Endothelial cell of umbilical vein (primary cell): ENCODE measurements around the gene FAM118B. TPM values are rescaled to one million over a fixed set of nuclear protein-coding genes. Genes with fewer than 3 reads are reported as not detected.

Experiments
- BruUV-seq: library from RNA; stranded (reverse); fragments of 400-500 nt; replicated peaks from 2 replicates; lab custom pipeline; 2021; lab: Mats Ljungman, UMichigan
- CTCF ChIA-PET: fragments of 300-600, 350-600 bp; sonication (Branson Sonifier 250); formaldehyde crosslinking; loops from one replicate; lab custom pipeline; 2021; ENCODE audit warnings: antibody characterized with exemption, inconsistent platforms; lab: Charles Lee
- POLR2A ChIA-PET: fragments of 300-600, 350-600 bp; sonication (Branson Sonifier 250); formaldehyde crosslinking; loops from one replicate; lab custom pipeline; 2021; ENCODE audit warnings: antibody characterized with exemption, inconsistent platforms; lab: Charles Lee
- DNase-seq: peaks from one replicate; pipeline ENCODE4 v3.0.0-alpha.2; 2011; ENCODE audit warnings: low read depth, low spot score
- FAIRE-seq: peaks from 2 replicates; lab custom pipeline; 2011; peaks lifted over from hg19 to GRCh38; lab: Jason Lieb, UNC
- H2AFZ ChIP-seq: 2 replicates; pipeline ENCODE4 v1.6.0; 2012; ENCODE audit warnings: low read depth, low read length, control low read depth, inconsistent platforms
- H3K27ac ChIP-seq: 2 replicates; pipeline ENCODE4 v1.5.1; 2011; ENCODE audit warnings: low read depth, mild to moderate bottlenecking, control low read depth, low read length, moderate library complexity; ENCODE audit not compliant: insufficient read depth
- H3K27me3 ChIP-seq, 2 experiments: 2 replicates each; pipeline versions ENCODE4 v1.6.0 to v1.6.1; 2011; ENCODE audit warnings: low read length in 2 of 2, mixed read lengths in 1 of 2; ENCODE audit not compliant: control insufficient read depth in 2 of 2, insufficient read depth in 2 of 2
- H3K36me3 ChIP-seq, 2 experiments: 2 replicates in 1 of 2; 3 replicates in 1 of 2; pipeline ENCODE4 v1.5.1; 2011; ENCODE audit warnings: low read length in 2 of 2, mild to moderate bottlenecking in 1 of 2, moderate library complexity in 1 of 2; ENCODE audit not compliant: control insufficient read depth in 2 of 2, insufficient read depth in 2 of 2; ENCODE audit errors: extremely low read depth in 1 of 2
- H3K4me1 ChIP-seq: 3 replicates; pipeline ENCODE4 v1.5.1; 2011; ENCODE audit warnings: mild to moderate bottlenecking, low read length; ENCODE audit not compliant: control insufficient read depth, insufficient read depth; ENCODE audit errors: extremely low read depth
- H3K4me2 ChIP-seq: 2 replicates; pipeline ENCODE4 v1.6.1; 2011; ENCODE audit warnings: low read length, control low read depth, mixed read lengths; ENCODE audit not compliant: insufficient read depth
- H3K4me3 ChIP-seq, 3 experiments: fragments of 200-600 bp in 1 of 3; sonication (generic), shearing (Covaris generic) in 1 of 3; replicated peaks in 1 of 3; 2 replicates each; pipeline ENCODE4 v1.5.1; 2011 to 2016; ENCODE audit warnings: control low read depth in 3 of 3, low read length in 3 of 3, mild to moderate bottlenecking in 2 of 3, inconsistent platforms in 1 of 3, low read depth in 1 of 3, moderate library complexity in 1 of 3; ENCODE audit not compliant: insufficient read depth in 1 of 3
- H3K79me2 ChIP-seq: 2 replicates; pipeline ENCODE4 v1.6.0; 2012; ENCODE audit warnings: low read length, inconsistent platforms; ENCODE audit not compliant: control insufficient read depth, insufficient read depth
- H3K9ac ChIP-seq: replicated peaks from 2 replicates; pipeline ENCODE3; 2011; ENCODE audit warnings: low read length, control low read depth; ENCODE audit not compliant: insufficient read depth; ENCODE audit errors: extremely low read depth
- H3K9me1 ChIP-seq: replicated peaks from 3 replicates; pipeline ENCODE4 v1.6.0; 2011; ENCODE audit warnings: mild to moderate bottlenecking, low read length; ENCODE audit not compliant: control insufficient read depth, insufficient read depth; ENCODE audit errors: extremely low read depth
- H3K9me3 ChIP-seq: replicated peaks from 2 replicates; pipeline ENCODE4 v1.5.1; 2012; ENCODE audit warnings: low read length, inconsistent platforms; ENCODE audit not compliant: control insufficient read depth, insufficient read depth
- H4K20me1 ChIP-seq: replicated peaks from 2 replicates; pipeline ENCODE3; 2011; ENCODE audit warnings: mild to moderate bottlenecking, low read length; ENCODE audit not compliant: control insufficient read depth, insufficient read depth; ENCODE audit errors: extremely low read depth
- CTCF ChIP-seq, 2 donors: IDR thresholded peaks; 1 replicate in 1 of 2; 2 replicates in 1 of 2; pipeline ENCODE4 v1.5.1; 2011; ENCODE audit warnings: low read length in 2 of 2, mild to moderate bottlenecking in 2 of 2, moderate library complexity in 2 of 2, control low read depth in 1 of 2, inconsistent platforms in 1 of 2, low read depth in 1 of 2; ENCODE audit not compliant: insufficient read depth in 1 of 2; ENCODE audit errors: extremely low read depth in 1 of 2
- EZH2 ChIP-seq: IDR thresholded peaks from 2 replicates; pipeline ENCODE4 v1.6.1; 2012; ENCODE audit warnings: borderline replicate concordance, low read depth, mild to moderate bottlenecking, moderate library complexity, low read length, inconsistent platforms; ENCODE audit not compliant: severe bottlenecking
- FOS ChIP-seq: IDR thresholded peaks from 2 replicates; pipeline ENCODE4 v1.6.1; 2011; ENCODE audit warnings: mild to moderate bottlenecking, low read length, moderate library complexity, borderline replicate concordance; ENCODE audit not compliant: insufficient read depth
- GATA2 ChIP-seq: IDR thresholded peaks from 2 replicates; pipeline ENCODE4 v1.7.0; 2011; ENCODE audit warnings: low read depth, mild to moderate bottlenecking, moderate library complexity, mixed read lengths, low read length; ENCODE audit not compliant: insufficient read length, insufficient read depth
- MAX ChIP-seq: IDR thresholded peaks from 2 replicates; pipeline ENCODE4 v1.6.1; 2011; ENCODE audit not compliant: insufficient read depth, insufficient read length
- MYC ChIP-seq: IDR thresholded peaks from one replicate; pipeline ENCODE4 v1.6.1; 2011; ENCODE audit warnings: mild to moderate bottlenecking, low read depth, low read length
- POLR2A ChIP-seq: IDR thresholded peaks from 2 replicates; pipeline ENCODE4 v1.6.1; 2012; ENCODE audit warnings: low read depth, mild to moderate bottlenecking, control low read depth, low read length
- POLR2AphosphoS5 ChIP-seq: IDR thresholded peaks from 2 replicates; pipeline ENCODE4 v1.6.1; 2012; ENCODE audit warnings: low read depth, mild to moderate bottlenecking, control low read depth, low read length, moderate library complexity; ENCODE audit not compliant: insufficient read depth
- dilution Hi-C: fragments of 300-500 bp; cut with MboI; formaldehyde crosslinking; loops from one replicate; pipeline ENCODE4 v1.15.0; 2019; ENCODE audit warnings: low sequenced_read_pairs; ENCODE audit not compliant: extremely low pct_ligation_motif_present
- intact Hi-C: fragments of 100-400 bp; cut with micrococcal nuclease; formaldehyde crosslinking; loops from one replicate; pipeline ENCODE4 v1.10.0; 2022
- polyA plus RNA-seq, 4 experiments: library from polyadenylated mRNA; depleted of rRNA in 3 of 4; stranded (reverse) in 3 of 4; unstranded in 1 of 4; fragments of >200 nt; gene quantifications; 2 replicates each; pipeline versions ENCODE4 v1.2.1 to v1.2.3, GENCODE V29; 2011 to 2012; ENCODE audit warnings: missing spikeins in 1 of 4
- total RNA-seq: library from RNA; stranded (reverse); gene quantifications from 2 replicates; pipeline ENCODE4 v1.2.3, GENCODE V29; 2021

FAM118B gene
- total and polyA plus RNA-seq, 2 donors (not counting 3 experiments of a cell fraction or from before 2014, with no cell fraction given), result 26.6 to 35.8 TPM

GRCh38 chr11:126186708-126187529 lies 24.7 kb upstream of the FAM118B start:
- Histone ChIP-seq H4K20me1 (no peaks in the 10 kb centered on the region), H3K4me1 (no peaks in the 10 kb centered on the region), H3K79me2 (no peaks in the 10 kb centered on the region), H3K27ac (no peak overlapping the region), H3K9me1 (no peaks in the 10 kb centered on the region), H2AFZ (no peak overlapping the region), H3K27me3 (no peaks in the 10 kb centered on the region), H3K9ac (no peak overlapping the region), H3K4me2 (no peak overlapping the region), H3K9me3 (no peaks in the 10 kb centered on the region), H3K36me3 (peaks cover 0 to 4% of the 10 kb centered on the region in 2 experiments), H3K4me3 (no peak overlapping the region)
- POLR2A ChIA-PET, result no interaction called here
- intact Hi-C loops, result no loop called here
- no peak for FAIRE-seq
- no peak for DNase-seq
- dilution Hi-C loops, result no loop called here
- CTCF ChIA-PET, result interaction anchor here (1.2 kb wide), 1 partner anchor 244 kb away, joined by 4 read pairs; no protein-coding TSS in a partner anchor
- TF ChIP-seq POLR2A (no peak), MYC (no peak), FOS (no peak), POLR2AphosphoS5 (no peak), EZH2 (no peak), CTCF (IDR thresholded peaks at IDR 0.05; ENCODE audit: extremely low read depth in 1 of 2, insufficient read depth in 1 of 2, low read depth in 1 of 2, low read length in 2 of 2) (peak in 1 of 2 donors; percentile 7), MAX (no peak), GATA2 (no peak)
- no TSS peak for BruUV-seq
